ENCODE measurements around the gene SVEP1. TPM values are rescaled to one million over a fixed set of nuclear protein-coding genes. Genes with fewer than 3 reads are reported as not detected.

SVEP1 gene
- total and polyA plus RNA-seq, 2 of the 13 experiments (the other 11 are each of a cell fraction or from before 2014, with no cell fraction given) = not detected

DNA sequence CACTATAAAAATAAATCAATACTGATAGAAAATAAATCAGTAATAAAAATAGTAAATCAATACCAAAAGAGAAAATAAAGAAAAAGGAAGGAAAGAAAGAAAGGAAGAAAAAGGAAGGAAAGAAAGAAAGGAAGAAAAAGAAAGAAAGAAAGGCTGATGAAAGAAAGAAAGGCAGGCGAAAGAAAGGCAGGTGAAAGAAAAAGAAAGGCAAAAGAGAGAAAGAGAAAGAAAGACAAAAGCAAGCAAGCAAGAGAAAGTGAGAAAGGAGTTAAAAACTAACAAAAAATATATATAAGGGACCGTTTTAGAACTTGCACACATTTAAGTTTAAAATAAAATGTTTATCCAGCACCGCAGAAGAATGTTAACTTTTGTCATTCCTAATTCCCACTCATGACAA, 116.0 kb downstream of the SVEP1 start:
- intact Hi-C loops (cut with micrococcal nuclease; ENCODE audit: unreplicated experiment) (no loop called here), in situ Hi-C loops (cut with HindIII; ENCODE audit: extremely low pct_ligation_motif_present, low pct_unique_long_range_greater_than_20kb) (no loop called here)
- H3K9ac ChIP-seq (ENCODE audit: insufficient read depth, low read depth, low read length) = no peak overlapping the region
- H3K9me3 ChIP-seq (ENCODE audit: low read length) = no peaks in the 10 kb centered on the region
- no peaks in the 10 kb centered on the region for H3K36me3 ChIP-seq (replicated peaks in 1 of 2; ENCODE audit: control insufficient read depth in 1 of 2, insufficient read depth in 2 of 2, low read length in 2 of 2)
- ChIA-PET POLR2A (no interaction called here), CTCF (ENCODE audit: low intra/inter-chr PET ratio, low total read pairs) (no interaction called here)
- no TSS peak for BruUV-seq (replicated peaks)
- DNase-seq (ENCODE audit: low spot score) (no peak), ATAC-seq (no peak), FAIRE-seq (no peak)
- no peaks in the 10 kb centered on the region for H3K79me2 ChIP-seq (ENCODE audit: insufficient read depth, low read length)
- H3K27ac ChIP-seq (ENCODE audit: extremely low read length, insufficient read depth, low read length) = no peak overlapping the region
- no peak overlapping the region for H3K4me2 ChIP-seq (ENCODE audit: low read depth, low read length)
- no peak overlapping the region for H2AFZ ChIP-seq (ENCODE audit: low read length)
- no peak overlapping the region for H3K4me3 ChIP-seq (replicated peaks in 1 of 3; ENCODE audit: insufficient read depth in 1 of 3, low read depth in 2 of 3, low read length in 3 of 3)
- no peaks in the 10 kb centered on the region for H4K20me1 ChIP-seq (ENCODE audit: insufficient read depth, low read length)
- 27% methylated on average over 3 of the region's 3 CpGs for WGBS (ENCODE audit: low lambda C conversion rate)
- no peaks in the 10 kb centered on the region for H3K27me3 ChIP-seq (ENCODE audit: control insufficient read depth in 1 of 2, insufficient read depth in 2 of 2, low read length in 2 of 2)
- TF ChIP-seq, protein P1, sequence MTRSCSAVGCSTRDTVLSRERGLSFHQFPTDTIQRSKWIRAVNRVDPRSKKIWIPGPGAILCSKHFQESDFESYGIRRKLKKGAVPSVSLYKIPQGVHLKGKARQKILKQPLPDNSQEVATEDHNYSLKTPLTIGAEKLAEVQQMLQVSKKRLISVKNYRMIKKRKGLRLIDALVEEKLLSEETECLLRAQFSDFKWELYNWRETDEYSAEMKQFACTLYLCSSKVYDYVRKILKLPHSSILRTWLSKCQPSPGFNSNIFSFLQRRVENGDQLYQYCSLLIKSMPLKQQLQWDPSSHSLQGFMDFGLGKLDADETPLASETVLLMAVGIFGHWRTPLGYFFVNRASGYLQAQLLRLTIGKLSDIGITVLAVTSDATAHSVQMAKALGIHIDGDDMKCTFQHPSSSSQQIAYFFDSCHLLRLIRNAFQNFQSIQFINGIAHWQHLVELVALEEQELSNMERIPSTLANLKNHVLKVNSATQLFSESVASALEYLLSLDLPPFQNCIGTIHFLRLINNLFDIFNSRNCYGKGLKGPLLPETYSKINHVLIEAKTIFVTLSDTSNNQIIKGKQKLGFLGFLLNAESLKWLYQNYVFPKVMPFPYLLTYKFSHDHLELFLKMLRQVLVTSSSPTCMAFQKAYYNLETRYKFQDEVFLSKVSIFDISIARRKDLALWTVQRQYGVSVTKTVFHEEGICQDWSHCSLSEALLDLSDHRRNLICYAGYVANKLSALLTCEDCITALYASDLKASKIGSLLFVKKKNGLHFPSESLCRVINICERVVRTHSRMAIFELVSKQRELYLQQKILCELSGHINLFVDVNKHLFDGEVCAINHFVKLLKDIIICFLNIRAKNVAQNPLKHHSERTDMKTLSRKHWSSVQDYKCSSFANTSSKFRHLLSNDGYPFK (CRISPR knock-in tag; IDR thresholded peaks at IDR 0.05; ENCODE audit: borderline replicate concordance) = no peak
- TF ChIP-seq, protein P2, sequence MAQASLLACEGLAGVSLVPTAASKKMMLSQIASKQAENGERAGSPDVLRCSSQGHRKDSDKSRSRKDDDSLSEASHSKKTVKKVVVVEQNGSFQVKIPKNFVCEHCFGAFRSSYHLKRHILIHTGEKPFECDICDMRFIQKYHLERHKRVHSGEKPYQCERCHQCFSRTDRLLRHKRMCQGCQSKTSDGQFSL (CRISPR knock-in tag; IDR thresholded peaks at IDR 0.05) = no peak
- TF ChIP-seq NCOR1 (IDR thresholded peaks at IDR 0.05; ENCODE audit: borderline replicate concordance, low read length) = no peak
- TF ChIP-seq ZNF788 (CRISPR knock-in tag; IDR thresholded peaks at IDR 0.05; ENCODE audit: borderline replicate concordance) = no peak
- H3K4me1 ChIP-seq (ENCODE audit: insufficient read depth, low read length) = no peaks in the 10 kb centered on the region

DNA sequence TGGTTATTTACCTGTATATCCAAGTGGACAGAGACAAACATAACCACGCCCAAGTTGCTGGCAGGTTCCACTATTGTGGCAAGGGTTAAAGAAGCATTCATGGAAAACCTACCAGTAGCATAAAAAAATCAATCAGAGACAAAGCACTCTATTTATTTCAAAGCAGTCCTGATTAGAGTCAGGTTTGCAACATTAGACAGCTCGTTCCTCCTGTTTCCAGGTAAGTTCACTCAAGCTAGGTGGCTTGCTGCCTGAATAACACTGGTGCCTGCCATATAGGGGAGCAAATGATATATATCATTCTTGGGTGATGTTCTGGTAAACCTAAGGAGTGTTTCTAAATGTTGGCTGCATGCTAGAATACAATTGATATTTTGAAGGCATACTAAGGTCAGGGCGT, 122.3 kb downstream of the SVEP1 start:
- Histone ChIP-seq H3K9me3 (ENCODE audit: low read length) (no peaks in the 10 kb centered on the region), H3K4me1 (ENCODE audit: insufficient read depth, low read length) (no peaks in the 10 kb centered on the region), H3K4me2 (ENCODE audit: low read depth, low read length) (no peak overlapping the region), H3K4me3 (replicated peaks in 1 of 3; ENCODE audit: insufficient read depth in 1 of 3, low read depth in 2 of 3, low read length in 3 of 3) (no peak overlapping the region), H3K36me3 (replicated peaks in 1 of 2; ENCODE audit: control insufficient read depth in 1 of 2, insufficient read depth in 2 of 2, low read length in 2 of 2) (no peaks in the 10 kb centered on the region), H3K79me2 (ENCODE audit: insufficient read depth, low read length) (no peaks in the 10 kb centered on the region), H3K27me3 (ENCODE audit: control insufficient read depth in 1 of 2, insufficient read depth in 2 of 2, low read length in 2 of 2) (no peaks in the 10 kb centered on the region), H3K27ac (ENCODE audit: extremely low read length, insufficient read depth, low read length) (no peak overlapping the region), H2AFZ (ENCODE audit: low read length) (no peak overlapping the region), H4K20me1 (ENCODE audit: insufficient read depth, low read length) (no peaks in the 10 kb centered on the region), H3K9ac (ENCODE audit: insufficient read depth, low read depth, low read length) (no peak overlapping the region)
- FAIRE-seq (no peak), ATAC-seq (no peak), DNase-seq (ENCODE audit: low spot score) (no peak)
- no TSS peak for BruUV-seq (replicated peaks)
- WGBS (ENCODE audit: low lambda C conversion rate) = 1% methylated on average over 3 of the region's 3 CpGs
- intact Hi-C loops (cut with micrococcal nuclease; ENCODE audit: unreplicated experiment) = no loop called here
- ChIA-PET CTCF (ENCODE audit: low intra/inter-chr PET ratio, low total read pairs) (no interaction called here), POLR2A (no interaction called here)
- in situ Hi-C loops (cut with HindIII; ENCODE audit: extremely low pct_ligation_motif_present, low pct_unique_long_range_greater_than_20kb) = no loop called here
- TF ChIP-seq ZNF382 (CRISPR knock-in tag; IDR thresholded peaks at IDR 0.05; ENCODE audit: borderline replicate concordance) (no peak), RARG (CRISPR knock-in tag; IDR thresholded peaks at IDR 0.05; ENCODE audit: low read depth) (no peak), HHEX (CRISPR knock-in tag; IDR thresholded peaks at IDR 0.05) (no peak), ZNF768 (CRISPR knock-in tag; IDR thresholded peaks at IDR 0.05) (no peak), TEAD3 (CRISPR knock-in tag; optimal IDR thresholded peaks at IDR 0.05; ENCODE audit: borderline replicate concordance) (no peak), THYN1 (CRISPR knock-in tag; IDR thresholded peaks at IDR 0.05; ENCODE audit: borderline replicate concordance, low read depth) (no peak), IKZF4 (CRISPR knock-in tag; IDR thresholded peaks at IDR 0.05; ENCODE audit: borderline replicate concordance, low read depth, not compliant biosample characterization) (no peak), ZNF160 (CRISPR knock-in tag; IDR thresholded peaks at IDR 0.05) (no peak), NFKB2 (CRISPR knock-in tag; IDR thresholded peaks at IDR 0.05; ENCODE audit: borderline replicate concordance) (no peak), ZNF460 (CRISPR knock-in tag; IDR thresholded peaks at IDR 0.05; ENCODE audit: borderline replicate concordance) (no peak), SOX6 (IDR thresholded peaks at IDR 0.05) (no peak), SOX6 (CRISPR knock-in tag; IDR thresholded peaks at IDR 0.05) (no peak)
- TF ChIP-seq, protein P3, sequence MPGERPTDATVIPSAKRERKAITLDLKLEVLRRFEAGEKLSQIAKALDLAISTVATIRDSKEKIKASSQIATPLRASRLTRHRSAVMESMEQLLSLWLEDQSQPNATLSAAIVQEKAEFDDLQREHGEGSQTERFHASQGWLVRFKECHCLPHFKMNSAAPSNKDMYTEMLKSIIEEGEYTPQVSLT (CRISPR knock-in tag; IDR thresholded peaks at IDR 0.05; ENCODE audit: borderline replicate concordance, low read depth) = no peak

Measured in HepG2 (cell line).